Measurements from ENCODE around the gene RANBP3. TPM values are rescaled to one million over a fixed set of nuclear protein-coding genes. Genes with fewer than 3 reads are reported as not detected.

Gene RANBP3
- total RNA-seq, 2 experiments from 2014 or later: 74.3 to 90.2 TPM

DNA sequence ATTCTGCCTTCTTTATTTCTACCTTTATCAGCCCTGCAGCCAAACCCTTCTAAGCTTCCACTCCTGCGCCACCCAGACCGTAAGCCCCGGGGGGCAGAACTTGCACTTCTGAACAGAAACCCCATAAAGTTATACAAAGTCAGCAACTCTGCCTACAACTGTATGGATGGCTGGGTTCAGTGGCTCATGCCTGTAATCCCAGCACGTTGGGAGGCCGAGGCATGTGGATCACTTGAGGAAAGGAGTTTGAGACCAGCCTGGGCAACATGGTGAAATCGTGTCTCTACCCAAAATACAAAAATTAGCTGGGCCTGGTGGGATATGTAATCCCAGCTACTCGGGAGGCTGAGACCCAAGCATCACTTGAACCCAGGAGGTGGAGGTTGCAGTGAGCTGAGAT is 10.4 kb downstream of the RANBP3 start:
- Histone ChIP-seq H3K27ac (ENCODE audit: low read depth, low read length, poor library complexity, severe bottlenecking) (no peak overlapping the region), H2AFZ (ENCODE audit: low read length) (no peak overlapping the region), H3K4me3 (ENCODE audit: low read depth, low read length, poor library complexity, severe bottlenecking) (no peak overlapping the region), H3K4me1 (ENCODE audit: insufficient read depth, low read length, poor library complexity, severe bottlenecking) (peaks cover 28% of the 10 kb centered on the region), H3K79me2 (ENCODE audit: insufficient read depth, low read depth, low read length) (peaks cover 99% of the 10 kb centered on the region), H3K9me2 (ENCODE audit: insufficient read depth, low read length) (no peaks in the 10 kb centered on the region), H4K20me1 (ENCODE audit: insufficient read depth, low read length) (peaks cover 49% of the 10 kb centered on the region), H3K36me3 (ENCODE audit: insufficient read depth, low read length) (peaks cover 84% of the 10 kb centered on the region), H3K9me3 (ENCODE audit: low read length) (no peaks in the 10 kb centered on the region), H3K4me2 (ENCODE audit: low read length) (peak overlapping the region; percentile 71; the same call in 1 of the 2 replicates)
- ChIA-PET POLR2A (interaction anchor here (1.6 kb wide), 1 partner anchor 10 kb away, joined by 6 read pairs; the partner anchor contains the start of gene RANBP3), CTCF (ENCODE audit: unreplicated experiment) (interaction anchor here (0.6 kb wide), 1 partner anchor 164 kb away, joined by 3 read pairs; no protein-coding TSS in a partner anchor)
- no TSS peak for BruUV-seq (replicated peaks)
- no peak for DNase-seq (ENCODE audit: low spot score)
- intact Hi-C loops (cut with micrococcal nuclease; ENCODE audit: unreplicated experiment): no loop called here
- TF ChIP-seq, protein P1, sequence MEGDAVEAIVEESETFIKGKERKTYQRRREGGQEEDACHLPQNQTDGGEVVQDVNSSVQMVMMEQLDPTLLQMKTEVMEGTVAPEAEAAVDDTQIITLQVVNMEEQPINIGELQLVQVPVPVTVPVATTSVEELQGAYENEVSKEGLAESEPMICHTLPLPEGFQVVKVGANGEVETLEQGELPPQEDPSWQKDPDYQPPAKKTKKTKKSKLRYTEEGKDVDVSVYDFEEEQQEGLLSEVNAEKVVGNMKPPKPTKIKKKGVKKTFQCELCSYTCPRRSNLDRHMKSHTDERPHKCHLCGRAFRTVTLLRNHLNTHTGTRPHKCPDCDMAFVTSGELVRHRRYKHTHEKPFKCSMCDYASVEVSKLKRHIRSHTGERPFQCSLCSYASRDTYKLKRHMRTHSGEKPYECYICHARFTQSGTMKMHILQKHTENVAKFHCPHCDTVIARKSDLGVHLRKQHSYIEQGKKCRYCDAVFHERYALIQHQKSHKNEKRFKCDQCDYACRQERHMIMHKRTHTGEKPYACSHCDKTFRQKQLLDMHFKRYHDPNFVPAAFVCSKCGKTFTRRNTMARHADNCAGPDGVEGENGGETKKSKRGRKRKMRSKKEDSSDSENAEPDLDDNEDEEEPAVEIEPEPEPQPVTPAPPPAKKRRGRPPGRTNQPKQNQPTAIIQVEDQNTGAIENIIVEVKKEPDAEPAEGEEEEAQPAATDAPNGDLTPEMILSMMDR (conservative IDR thresholded peaks at IDR 0.05; ENCODE audit: low read length): no peak

DNA sequence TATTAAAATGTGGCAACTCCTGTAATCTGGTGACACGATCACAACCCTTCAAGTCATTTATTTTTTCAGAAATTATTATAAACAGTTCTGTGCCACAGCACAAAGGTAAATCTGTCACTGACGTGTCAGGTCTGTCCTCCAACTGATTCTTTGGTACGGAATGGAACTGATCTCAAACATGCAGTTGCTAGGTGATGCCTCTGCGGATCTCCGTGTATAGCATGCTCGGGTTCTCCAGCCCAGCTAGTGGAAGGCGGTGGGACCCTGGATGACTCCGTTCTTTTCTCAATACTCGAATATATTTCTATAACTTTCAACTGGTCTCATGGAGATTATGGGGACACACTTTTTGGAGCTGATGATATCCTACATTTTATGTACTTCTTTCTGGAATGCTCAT is 11.0 kb downstream of the RANBP3 start:
- CTCF ChIA-PET (ENCODE audit: unreplicated experiment): no interaction called here
- no peak for DNase-seq (ENCODE audit: low spot score)
- H4K20me1 ChIP-seq (ENCODE audit: insufficient read depth, low read length): peaks cover 49% of the 10 kb centered on the region
- no peak overlapping the region for H3K4me3 ChIP-seq (ENCODE audit: low read depth, low read length, poor library complexity, severe bottlenecking)
- intact Hi-C loops (cut with micrococcal nuclease; ENCODE audit: unreplicated experiment): no loop called here
- H3K36me3 ChIP-seq (ENCODE audit: insufficient read depth, low read length): peaks cover 79% of the 10 kb centered on the region; the same call in 1 of the 2 replicates
- H3K4me1 ChIP-seq (ENCODE audit: insufficient read depth, low read length, poor library complexity, severe bottlenecking): peaks cover 35% of the 10 kb centered on the region
- no peaks in the 10 kb centered on the region for H3K9me3 ChIP-seq (ENCODE audit: low read length)
- peaks cover 99% of the 10 kb centered on the region for H3K79me2 ChIP-seq (ENCODE audit: insufficient read depth, low read depth, low read length)
- no peaks in the 10 kb centered on the region for H3K9me2 ChIP-seq (ENCODE audit: insufficient read depth, low read length)
- no peak overlapping the region for H2AFZ ChIP-seq (ENCODE audit: low read length)
- TF ChIP-seq EZH2phosphoT487 (IDR thresholded peaks at IDR 0.05; ENCODE audit: borderline replicate concordance, low read depth, low read length): no peak
- TF ChIP-seq, protein P1 (conservative IDR thresholded peaks at IDR 0.05; ENCODE audit: low read length): no peak
- POLR2A ChIA-PET: interaction anchor here (1.2 kb wide), 1 partner anchor 15 kb away, joined by 4 read pairs; no protein-coding TSS in a partner anchor
- no peak overlapping the region for H3K27ac ChIP-seq (ENCODE audit: low read depth, low read length, poor library complexity, severe bottlenecking)
- no peak overlapping the region for H3K4me2 ChIP-seq (ENCODE audit: low read length)
- TSS peak; percentile 21 for BruUV-seq (replicated peaks)

DNA sequence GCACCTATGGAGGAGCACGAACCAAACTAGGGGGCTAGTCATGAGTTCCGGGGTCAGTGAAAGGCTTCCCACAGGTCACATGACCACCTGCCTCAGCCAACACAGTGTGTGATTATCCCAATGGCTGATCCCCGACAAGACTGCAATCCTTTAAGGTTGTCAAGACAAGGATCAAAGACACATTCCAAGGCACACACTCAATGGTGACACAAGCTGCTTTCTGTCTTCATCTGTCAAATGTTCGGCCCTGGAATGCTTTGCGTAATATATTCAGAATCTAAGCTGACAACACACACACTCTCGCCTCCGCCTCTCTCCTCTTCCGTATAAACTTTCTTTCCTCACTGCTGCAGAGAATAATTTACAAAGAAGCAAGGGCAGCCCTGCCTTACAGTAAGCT is 11.7 kb downstream of the RANBP3 start:
- TF ChIP-seq, protein P1 (conservative IDR thresholded peaks at IDR 0.05; ENCODE audit: low read length): no peak
- TF ChIP-seq EZH2phosphoT487 (IDR thresholded peaks at IDR 0.05; ENCODE audit: borderline replicate concordance, low read depth, low read length): no peak
- peaks cover 49% of the 10 kb centered on the region for H4K20me1 ChIP-seq (ENCODE audit: insufficient read depth, low read length)
- no peak overlapping the region for H2AFZ ChIP-seq (ENCODE audit: low read length)
- POLR2A ChIA-PET: interaction anchor here (1.2 kb wide), 1 partner anchor 14 kb away, joined by 4 read pairs; no protein-coding TSS in a partner anchor
- no peaks in the 10 kb centered on the region for H3K9me3 ChIP-seq (ENCODE audit: low read length)
- intact Hi-C loops (cut with micrococcal nuclease; ENCODE audit: unreplicated experiment): no loop called here
- H3K4me3 ChIP-seq (ENCODE audit: low read depth, low read length, poor library complexity, severe bottlenecking): no peak overlapping the region
- peaks cover 37% of the 10 kb centered on the region for H3K4me1 ChIP-seq (ENCODE audit: insufficient read depth, low read length, poor library complexity, severe bottlenecking)
- no peak for DNase-seq (ENCODE audit: low spot score)
- H3K9me2 ChIP-seq (ENCODE audit: insufficient read depth, low read length): no peaks in the 10 kb centered on the region
- CTCF ChIA-PET (ENCODE audit: unreplicated experiment): no interaction called here
- H3K79me2 ChIP-seq (ENCODE audit: insufficient read depth, low read depth, low read length): peaks cover 97% of the 10 kb centered on the region
- H3K4me2 ChIP-seq (ENCODE audit: low read length): no peak overlapping the region
- H3K27ac ChIP-seq (ENCODE audit: low read depth, low read length, poor library complexity, severe bottlenecking): no peak overlapping the region
- H3K36me3 ChIP-seq (ENCODE audit: insufficient read depth, low read length): peaks cover 72% of the 10 kb centered on the region; the same call in 1 of the 2 replicates
- BruUV-seq (replicated peaks): no TSS peak
